Measurements from ENCODE around the gene MYO18A. TPM values are rescaled to one million over a fixed set of nuclear protein-coding genes. Genes with fewer than 3 reads are reported as not detected.
"Not testable (repeated sequence)": the region's sequence is repeated elsewhere in the genome, so short reads cannot be mapped to it uniquely, and the experiment has no call there.

The MYO18A gene
- total and polyA plus RNA-seq, 2 donors from 2014 or later: 25.6 to 60.7 TPM

DNA sequence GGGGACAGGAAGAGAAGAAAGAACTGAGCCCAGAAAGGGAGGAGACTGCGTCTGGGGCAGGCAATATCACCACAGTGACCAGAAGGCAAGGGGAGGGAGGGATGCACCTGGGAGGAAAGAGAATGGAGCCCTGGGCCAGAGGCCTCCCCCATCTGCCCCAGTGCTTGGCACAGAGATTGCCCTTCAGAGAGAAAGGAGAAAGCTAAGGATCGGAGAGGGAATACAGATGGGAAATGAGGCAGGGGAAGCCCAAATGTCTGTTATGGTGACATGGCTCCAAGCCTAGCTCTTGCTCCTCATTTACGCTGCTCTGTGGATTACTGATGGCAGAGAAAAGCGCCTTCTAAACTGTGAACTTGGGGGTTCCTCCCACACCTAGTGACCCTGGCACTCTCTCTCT is 90.1 kb downstream of the MYO18A start:
- no peaks in the 10 kb centered on the region for H3K27me3 ChIP-seq (ENCODE audit: control insufficient read depth, insufficient read depth, low read length)
- TF ChIP-seq CTCF (IDR thresholded peaks at IDR 0.05; ENCODE audit: borderline replicate concordance, extremely low read depth, insufficient read depth): no peak
- intact Hi-C loops (cut with DNase I): no loop called here
- no peaks in the 10 kb centered on the region for H3K9me3 ChIP-seq (ENCODE audit: control insufficient read depth in 2 of 3, insufficient read depth in 1 of 3, low read length in 3 of 3)
- H3K4me1 ChIP-seq (ENCODE audit: control insufficient read depth in 2 of 3, insufficient read depth in 2 of 3, low read depth in 1 of 3, low read length in 3 of 3): no peaks in the 10 kb centered on the region
- DNase-seq (no peak), FAIRE-seq (no peak)
- no peak overlapping the region for H3K27ac ChIP-seq (ENCODE audit: low read depth in 2 of 2, low read length in 2 of 2)
- H3K9ac ChIP-seq (ENCODE audit: low read length in 3 of 3): no peak overlapping the region
- no peak overlapping the region for H3K4me3 ChIP-seq (ENCODE audit: low read length in 3 of 3)
- peaks cover 0 to 76% (median 36%) of the 10 kb centered on the region in 3 donors for H3K36me3 ChIP-seq (ENCODE audit: control insufficient read depth in 2 of 3, insufficient read depth in 3 of 3, low read length in 3 of 3)

DNA sequence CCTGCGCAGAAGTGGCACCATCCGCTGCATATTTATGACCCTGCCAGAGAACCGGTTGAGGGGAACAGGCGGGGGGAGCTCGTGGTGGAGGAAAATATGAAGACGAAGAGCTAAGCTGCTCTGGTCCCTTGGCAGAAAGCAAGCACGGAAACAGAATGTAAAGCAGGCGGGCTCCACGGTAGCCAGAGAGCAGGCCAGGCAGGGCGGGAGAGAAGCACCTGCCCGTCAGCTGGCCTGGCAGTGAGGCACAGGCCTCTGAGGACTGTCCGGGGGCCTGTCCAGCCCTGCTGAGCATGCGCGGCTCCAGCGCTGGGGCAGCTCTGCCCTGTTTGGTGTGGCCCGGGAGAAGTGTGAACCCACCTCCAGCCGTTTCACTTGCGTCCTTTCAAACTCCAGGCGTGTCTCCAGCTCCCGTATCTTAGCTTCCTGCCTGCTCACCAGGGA is 90.6 kb downstream of the MYO18A start:
- H3K36me3 ChIP-seq (ENCODE audit: control insufficient read depth in 2 of 3, insufficient read depth in 3 of 3, low read length in 3 of 3): peaks cover 0 to 76% (median 36%) of the 10 kb centered on the region in 3 donors
- no peak overlapping the region for H3K4me3 ChIP-seq (ENCODE audit: low read length in 3 of 3)
- DNase-seq (peak in 3 of 5 donors; percentile 71 to 79 (median 77)), FAIRE-seq (no peak)
- no peak overlapping the region for H3K9ac ChIP-seq (ENCODE audit: low read length in 3 of 3)
- H3K27me3 ChIP-seq (ENCODE audit: control insufficient read depth, insufficient read depth, low read length): no peaks in the 10 kb centered on the region
- H3K9me3 ChIP-seq (ENCODE audit: control insufficient read depth in 2 of 3, insufficient read depth in 1 of 3, low read length in 3 of 3): no peaks in the 10 kb centered on the region
- H3K27ac ChIP-seq (ENCODE audit: low read depth in 2 of 2, low read length in 2 of 2): no peak overlapping the region
- H3K4me1 ChIP-seq (ENCODE audit: control insufficient read depth in 2 of 3, insufficient read depth in 2 of 3, low read depth in 1 of 3, low read length in 3 of 3): no peaks in the 10 kb centered on the region
- TF ChIP-seq CTCF (IDR thresholded peaks at IDR 0.05; ENCODE audit: borderline replicate concordance, extremely low read depth, insufficient read depth): no peak
- intact Hi-C loops (cut with DNase I): no loop called here

DNA sequence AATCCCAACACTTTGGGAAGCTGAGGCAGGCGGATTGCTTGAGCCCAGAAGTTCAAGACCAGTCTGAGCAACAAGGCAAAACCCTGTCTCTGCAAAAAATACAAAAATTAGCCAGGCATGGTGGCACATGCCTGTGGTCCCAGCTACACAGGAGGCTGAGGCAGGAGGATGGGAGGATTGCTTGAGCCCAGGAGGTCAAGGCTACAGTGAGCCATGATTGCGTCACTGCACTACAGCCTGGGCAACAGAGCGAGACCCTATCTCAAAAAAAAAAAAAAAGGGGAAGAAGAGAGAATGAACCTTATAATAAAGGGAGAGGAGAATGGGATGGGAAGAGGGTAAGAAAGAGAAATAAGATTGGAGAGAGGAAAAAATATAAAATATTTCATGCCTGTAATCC is 91.4 kb downstream of the MYO18A start:
- H3K9me3 ChIP-seq (ENCODE audit: control insufficient read depth in 2 of 3, insufficient read depth in 1 of 3, low read length in 3 of 3); FAIRE-seq; H3K4me1 ChIP-seq (ENCODE audit: control insufficient read depth in 2 of 3, insufficient read depth in 2 of 3, low read depth in 1 of 3, low read length in 3 of 3); intact Hi-C loops (cut with DNase I); H3K9ac ChIP-seq (ENCODE audit: low read length in 3 of 3); H3K4me3 ChIP-seq (ENCODE audit: low read length in 3 of 3); H3K27ac ChIP-seq (ENCODE audit: low read depth in 2 of 2, low read length in 2 of 2); H3K27me3 ChIP-seq (ENCODE audit: control insufficient read depth, insufficient read depth, low read length); DNase-seq: not testable (repeated sequence)
- H3K36me3 ChIP-seq (ENCODE audit: control insufficient read depth in 2 of 3, insufficient read depth in 3 of 3, low read length in 3 of 3): peaks cover 0 to 70% (median 36%) of the 10 kb centered on the region in 3 donors

DNA sequence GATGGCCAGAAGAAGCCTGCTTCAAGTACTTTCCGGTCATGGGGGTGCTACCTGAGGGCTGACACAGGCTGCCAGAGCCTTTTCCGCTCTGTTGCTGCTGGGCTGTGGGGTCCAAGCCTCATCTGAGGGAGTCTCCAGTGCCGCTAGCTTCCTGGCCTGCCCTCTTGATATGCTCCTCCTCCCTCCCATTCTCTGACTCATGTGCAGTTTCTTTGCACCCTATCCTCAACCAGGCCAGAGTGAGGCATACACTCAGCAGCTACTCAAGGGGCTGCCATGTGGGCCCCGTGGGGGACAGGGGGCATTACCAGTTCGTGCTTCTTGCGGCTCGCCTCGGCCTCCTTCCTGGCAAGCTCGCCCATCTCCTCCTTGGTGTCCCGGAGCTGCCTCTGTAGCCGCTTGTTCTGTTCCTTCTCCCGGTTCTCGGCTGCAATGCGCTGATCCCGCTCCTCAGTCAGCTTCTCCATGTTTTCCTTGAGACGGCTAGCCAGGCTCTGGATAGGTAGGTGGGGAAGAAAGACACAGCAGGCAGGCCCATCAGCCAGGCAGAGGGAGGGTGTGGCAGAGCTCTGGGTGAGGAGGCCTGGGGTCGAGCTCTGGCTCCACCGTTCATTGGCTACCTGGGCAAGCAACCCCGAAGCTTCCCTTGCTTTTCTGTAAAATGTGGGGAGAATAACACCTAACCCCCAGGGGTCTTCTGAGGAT is 93.4 kb downstream of the MYO18A start:
- FAIRE-seq: no peak
- peaks cover 2 to 54% (median 33%) of the 10 kb centered on the region in 3 donors for H3K36me3 ChIP-seq (ENCODE audit: control insufficient read depth in 2 of 3, insufficient read depth in 3 of 3, low read length in 3 of 3)
- H3K4me1 ChIP-seq (ENCODE audit: control insufficient read depth in 2 of 3, insufficient read depth in 2 of 3, low read depth in 1 of 3, low read length in 3 of 3): peaks cover 0 to 4% (median 0%) of the 10 kb centered on the region in 3 donors
- TF ChIP-seq CTCF (IDR thresholded peaks at IDR 0.05; ENCODE audit: borderline replicate concordance, extremely low read depth, insufficient read depth): no peak
- no peak overlapping the region for H3K4me3 ChIP-seq (ENCODE audit: low read length in 3 of 3)
- H3K9me3 ChIP-seq (ENCODE audit: control insufficient read depth in 2 of 3, insufficient read depth in 1 of 3, low read length in 3 of 3): no peaks in the 10 kb centered on the region
- DNase-seq: no peak
- H3K27ac ChIP-seq (ENCODE audit: low read depth in 2 of 2, low read length in 2 of 2): no peak overlapping the region
- H3K9ac ChIP-seq (ENCODE audit: low read length in 3 of 3): no peak overlapping the region
- H3K27me3 ChIP-seq (ENCODE audit: control insufficient read depth, insufficient read depth, low read length): no peaks in the 10 kb centered on the region
- intact Hi-C loops (cut with DNase I): no loop called here

Data from kidney (tissue), 14 donors.